GM18520 (cell line): Measurements from ENCODE around the gene PCGF3.
"Not testable (repeated sequence)": the region's sequence is repeated elsewhere in the genome, so short reads cannot be mapped to it uniquely, and the experiment has no call there.

Experiments
- ATAC-seq: cut with Tn5 transposase; IDR thresholded peaks from one replicate; pipeline ENCODE4 v1.9.1; 2021; ENCODE audit not compliant: unreplicated experiment

The PCGF3 gene

DNA sequence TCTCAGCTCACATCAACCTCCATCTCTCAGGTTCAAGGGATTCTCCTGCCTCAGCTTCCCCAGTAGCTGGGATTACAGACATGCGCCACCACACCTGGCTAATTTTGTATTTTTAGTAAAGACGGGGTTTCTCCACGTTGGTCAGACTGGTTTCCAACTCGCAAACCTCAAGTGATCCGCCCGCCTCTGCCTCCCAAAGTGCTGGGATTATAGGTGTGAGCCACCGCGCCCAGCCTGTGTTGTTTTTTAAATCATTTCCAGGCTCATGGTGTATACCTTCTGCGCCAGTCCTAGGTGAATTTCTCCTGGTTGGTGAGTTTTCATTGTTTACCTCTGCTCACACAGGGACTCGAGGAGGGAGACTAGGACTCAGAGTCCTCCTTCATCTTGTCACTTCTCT lies 74.6 kb downstream of the PCGF3 start:
- not testable (repeated sequence) for ATAC-seq

DNA sequence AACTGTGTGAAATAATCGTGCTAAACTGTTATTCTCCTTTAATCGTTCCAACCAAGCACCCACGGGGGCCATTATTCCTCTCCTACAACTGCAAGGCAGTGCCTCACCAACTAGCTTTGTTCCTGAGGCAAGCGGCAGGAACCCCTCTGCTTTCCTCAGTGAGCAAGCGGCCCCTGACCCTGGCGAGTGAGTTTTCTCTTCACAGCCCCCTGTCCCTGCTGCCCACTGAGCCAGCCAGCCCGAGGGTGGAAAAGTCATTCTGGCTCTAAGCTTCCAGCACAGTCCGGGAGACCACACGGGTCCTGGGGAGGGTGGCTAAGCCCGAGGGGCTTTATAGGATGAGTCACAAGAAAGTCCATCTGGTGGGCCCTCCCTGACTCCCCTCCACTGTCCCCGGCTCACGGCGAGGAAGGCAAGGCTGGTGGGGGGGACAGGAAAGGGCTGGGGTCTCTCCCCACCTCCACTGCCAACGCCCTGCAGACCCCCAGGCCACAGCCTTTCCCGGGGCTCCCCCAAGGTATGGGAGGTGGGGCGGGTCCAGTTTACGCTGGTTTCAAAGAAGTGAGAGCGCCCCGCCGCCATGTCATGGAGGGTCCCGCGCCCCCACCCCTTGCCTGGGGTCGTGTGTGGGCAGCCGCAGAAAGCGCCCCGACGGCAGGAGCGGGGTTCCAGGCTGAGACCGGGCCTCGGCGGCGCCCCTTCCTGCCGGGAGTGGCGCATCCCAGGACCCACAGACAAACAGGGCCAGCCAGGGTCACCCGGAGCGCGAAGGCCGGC lies 75.3 kb downstream of the PCGF3 start:
- ATAC-seq, result no peak

- ATAC-seq, result peak; percentile 97
These were observed 76.0 kb downstream of the PCGF3 start for GRCh38 chr4:781493-782216.

DNA sequence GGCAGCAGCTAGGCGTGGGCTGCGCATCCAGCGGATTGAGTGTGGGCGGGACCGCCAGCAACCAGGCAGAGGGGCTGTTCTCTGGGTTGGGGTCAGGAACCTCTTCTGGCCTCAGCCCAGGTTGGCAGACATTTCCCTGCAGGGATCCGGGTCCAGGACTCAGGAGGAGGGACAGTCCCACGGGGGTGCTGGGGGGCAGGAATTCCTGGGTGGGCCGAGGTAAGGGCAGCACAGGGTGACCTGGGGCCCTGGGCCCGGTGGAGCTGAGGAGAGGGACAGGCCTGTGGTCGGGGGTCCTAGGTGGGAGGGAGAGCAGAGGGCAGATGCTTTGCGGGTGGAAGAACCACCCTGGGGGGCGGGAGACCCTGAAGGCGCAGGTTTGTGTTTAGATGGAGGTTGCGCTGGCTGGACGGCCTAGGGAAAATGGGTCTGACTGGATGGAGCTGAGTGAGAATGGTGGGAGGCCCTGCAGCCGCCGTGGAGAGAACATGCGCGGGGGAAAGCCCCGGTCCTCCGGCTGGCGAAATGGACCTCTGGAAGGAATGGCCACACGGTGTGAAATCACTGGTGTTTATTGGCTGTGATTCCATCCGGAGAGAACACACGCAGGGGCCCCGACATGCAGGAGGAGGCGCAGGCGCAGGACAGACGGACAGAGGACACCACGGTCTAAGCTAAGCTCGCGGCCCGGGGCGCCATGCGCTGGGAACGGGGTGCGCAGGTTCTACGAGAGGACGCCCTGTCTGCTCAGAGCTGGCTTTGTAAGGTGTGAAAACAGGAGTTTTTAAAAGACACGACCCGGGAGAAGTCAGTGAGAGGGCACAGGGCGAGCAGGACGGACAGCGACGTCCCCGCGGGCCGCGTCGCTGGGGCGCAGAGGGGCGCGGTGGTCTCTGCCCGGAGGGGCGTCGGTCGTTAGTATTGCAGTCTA lies 79.0 kb downstream of the PCGF3 start:
- ATAC-seq, result no peak

- no peak for ATAC-seq
These were observed 79.9 kb downstream of the PCGF3 start for GRCh38 chr4:785332-786073.

DNA sequence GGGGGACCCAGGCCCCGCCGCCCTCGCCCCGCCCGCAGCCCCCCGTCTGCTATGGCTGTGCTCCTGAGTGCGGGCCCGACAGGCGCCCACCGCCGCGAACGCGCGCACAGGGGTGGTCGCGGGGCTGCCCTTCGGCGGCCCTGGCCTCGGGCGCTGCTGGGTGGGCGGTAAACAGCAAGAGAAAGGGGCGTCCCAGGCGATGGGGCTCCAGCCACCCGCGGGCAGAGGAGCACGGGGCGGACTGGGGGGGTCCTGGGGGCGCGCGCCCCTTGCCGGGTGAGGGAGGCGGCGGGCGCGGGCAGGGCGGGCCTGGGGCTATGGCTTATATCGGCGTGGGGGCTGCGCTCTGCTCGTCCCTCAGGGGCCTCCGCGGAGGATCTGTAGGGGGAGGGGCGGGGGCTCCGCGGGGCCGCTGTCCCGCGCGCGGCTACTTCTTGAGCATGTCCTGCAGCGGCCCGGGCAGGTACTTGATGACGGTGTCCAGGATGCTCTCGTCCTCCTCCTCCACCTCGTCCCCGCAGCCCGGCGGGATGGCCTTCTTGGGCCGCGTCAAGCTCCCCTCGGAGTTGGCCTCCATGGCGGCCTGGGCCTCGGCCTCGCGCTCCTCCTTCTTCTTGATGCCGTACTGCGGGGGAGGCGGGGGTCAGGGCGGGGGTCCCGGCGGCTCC lies 80.6 kb downstream of the PCGF3 start:
- ATAC-seq, result no peak

- no peak for ATAC-seq
These were observed 81.2 kb downstream of the PCGF3 start for GRCh38 chr4:786861-787300.

DNA sequence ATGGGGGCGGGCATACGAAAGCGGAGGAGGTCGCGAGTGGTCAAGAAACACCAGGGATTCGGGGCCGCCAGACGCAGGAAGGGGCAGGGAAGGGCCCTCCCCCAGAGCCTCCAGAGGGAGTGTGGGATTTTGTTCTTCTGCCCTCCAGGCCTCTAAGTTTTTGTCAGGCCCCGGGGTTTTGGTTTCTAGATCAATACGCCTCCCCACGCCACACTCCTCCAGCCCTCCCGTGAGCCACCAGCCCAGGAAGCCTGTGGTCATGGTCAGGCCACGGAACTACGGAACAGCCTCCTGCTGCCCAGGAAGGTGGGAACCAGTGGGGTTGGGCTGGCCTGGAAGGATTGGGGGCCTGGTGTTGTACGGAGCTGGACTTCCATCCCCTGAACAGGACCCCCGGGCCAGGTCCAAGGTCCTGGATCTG lies 81.9 kb downstream of the PCGF3 start:
- ATAC-seq, result no peak

GRCh38 chr4:788006-788635 lies 82.5 kb downstream of the PCGF3 start:
- ATAC-seq, result no peak

DNA sequence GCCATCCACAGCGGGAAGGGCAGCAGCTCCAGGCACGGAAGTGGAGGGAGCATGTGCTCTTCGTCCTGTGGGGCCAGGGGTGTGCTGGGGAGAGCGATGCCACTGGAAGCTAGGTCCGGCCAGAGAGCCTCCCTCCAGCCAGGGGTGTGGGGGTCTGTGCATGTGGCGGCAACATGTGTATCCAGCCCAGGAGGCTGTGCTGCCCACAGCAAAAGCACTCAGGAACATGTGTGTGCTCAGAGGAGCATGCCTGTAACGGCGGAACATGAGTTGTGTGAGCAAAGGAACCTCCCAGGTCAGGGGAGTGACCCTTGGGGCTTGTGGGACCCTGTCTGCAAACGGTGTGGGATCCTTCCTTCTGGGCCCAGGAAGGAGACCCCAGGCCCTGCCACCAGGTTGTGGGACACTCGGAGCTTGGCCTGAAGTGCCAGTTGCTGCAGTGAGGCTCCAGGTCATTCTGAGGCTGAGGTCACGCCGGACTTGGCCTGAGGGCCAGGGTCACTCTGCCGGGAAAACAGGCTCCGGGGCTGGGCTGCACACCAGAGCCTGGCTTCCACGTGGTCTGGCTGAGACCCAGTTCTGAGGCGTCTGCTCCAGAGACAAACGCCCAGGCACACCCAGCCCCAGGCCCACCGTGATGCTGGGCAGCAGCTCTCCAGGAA lies 83.1 kb downstream of the PCGF3 start:
- no peak for ATAC-seq

DNA sequence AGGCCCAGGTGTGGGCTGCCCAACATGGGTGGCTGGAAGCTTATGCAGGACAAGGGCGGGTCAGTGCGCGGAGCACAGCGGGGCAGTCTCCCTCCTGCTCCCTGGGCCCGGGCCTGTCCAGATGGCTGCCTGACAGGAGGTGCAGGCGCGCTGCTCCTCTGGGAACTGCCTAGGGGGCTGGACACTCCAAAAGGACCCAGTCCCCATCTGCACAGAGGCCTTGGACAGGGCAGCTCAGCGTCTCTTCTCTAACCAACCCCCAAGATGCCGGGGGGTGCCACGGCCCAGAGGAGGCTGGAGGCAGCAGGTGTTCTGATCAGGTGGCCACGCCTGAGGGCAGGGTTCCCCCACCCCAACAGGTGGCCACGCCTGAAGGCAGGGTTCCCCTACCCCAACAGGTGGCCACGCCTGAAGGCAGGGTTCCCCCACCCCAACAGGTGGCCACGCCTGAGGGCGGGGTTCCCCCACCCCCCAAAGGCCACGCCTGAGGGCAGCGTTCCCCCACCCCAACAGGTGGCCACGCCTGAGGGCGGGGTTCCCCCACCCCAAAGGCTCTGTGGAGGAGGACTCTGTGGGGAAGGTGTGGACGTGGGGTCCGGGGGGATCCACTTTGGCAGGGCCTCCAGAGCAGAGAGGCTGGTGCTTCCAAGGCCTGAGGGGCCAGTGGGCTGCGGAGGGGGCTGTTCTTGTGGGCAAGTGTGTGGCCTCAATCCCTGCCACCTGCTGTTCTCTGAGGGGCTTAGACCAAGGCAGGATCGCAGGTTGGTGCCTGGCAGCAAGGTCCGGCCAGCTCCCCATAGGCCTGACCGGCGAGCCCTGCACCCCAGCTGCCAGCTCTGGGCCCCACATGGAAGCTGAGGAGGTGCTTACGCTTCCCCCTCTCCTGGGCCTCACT lies 84.2 kb downstream of the PCGF3 start:
- ATAC-seq, result no peak

- no peak for ATAC-seq
These were observed 84.8 kb downstream of the PCGF3 start for GRCh38 chr4:790466-790820.

- no peak for ATAC-seq
These were observed 85.7 kb downstream of the PCGF3 start for GRCh38 chr4:791252-791897.

DNA sequence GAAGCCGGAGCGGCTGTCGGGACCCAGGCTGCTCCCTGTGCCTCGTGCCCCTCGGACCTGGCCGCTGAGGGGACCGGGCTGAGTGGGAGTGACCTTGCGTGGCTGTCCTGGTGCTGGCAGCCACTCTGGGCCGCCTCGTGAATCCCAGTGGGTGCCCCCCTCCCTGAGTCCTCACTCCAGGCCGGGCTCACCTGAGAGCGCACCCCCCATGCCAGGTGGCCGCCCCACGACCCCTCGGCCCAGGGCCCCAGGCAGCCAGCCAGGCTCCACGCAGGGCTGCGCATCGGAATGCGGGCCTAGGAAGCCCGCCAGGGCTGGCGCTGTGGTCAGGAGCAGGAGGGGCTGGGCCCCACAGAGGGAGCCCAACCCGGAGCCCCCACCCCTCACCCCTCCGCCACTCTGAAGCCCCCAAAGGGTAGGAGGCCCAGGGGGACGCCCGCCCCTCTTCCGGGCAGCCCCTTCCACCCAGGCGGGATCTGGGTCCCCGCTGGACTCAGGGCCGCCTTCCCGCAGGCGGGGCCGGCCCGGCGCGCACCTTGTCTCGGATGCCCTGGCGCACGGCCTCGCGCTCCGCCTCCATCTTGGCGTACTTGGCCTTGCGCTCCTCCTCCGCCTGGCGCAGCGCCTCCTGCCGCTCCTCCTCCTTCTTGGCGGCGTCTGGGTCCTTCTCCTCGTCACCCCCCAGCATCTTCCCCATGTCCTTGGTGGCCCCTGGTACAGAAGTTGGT lies 86.4 kb downstream of the PCGF3 start:
- no peak for ATAC-seq

DNA sequence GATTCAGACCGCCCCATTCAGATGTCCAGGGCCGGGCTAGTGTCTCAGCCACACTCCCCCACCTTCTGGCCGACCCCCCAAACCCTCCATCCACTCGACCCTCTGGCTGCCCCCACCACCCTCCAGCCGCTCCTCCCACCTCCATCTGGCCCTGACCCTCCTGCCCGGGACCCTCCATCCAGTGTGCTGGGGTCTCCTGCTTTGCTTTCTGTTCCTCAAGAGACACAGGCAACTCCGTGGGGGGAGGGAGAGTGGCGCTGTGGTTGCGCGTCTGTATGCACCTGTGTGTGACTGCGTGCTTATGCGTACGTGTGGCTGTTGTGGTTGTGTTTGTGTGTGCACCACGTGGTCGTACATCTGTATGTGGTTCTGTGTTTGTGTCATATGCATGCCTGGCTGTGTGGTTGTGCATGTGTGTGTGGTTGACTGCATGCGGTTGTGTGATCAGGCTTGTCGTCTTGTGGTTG lies 87.0 kb downstream of the PCGF3 start:
- ATAC-seq, result no peak

GRCh38 chr4:793093-793861 lies 87.6 kb downstream of the PCGF3 start:
- ATAC-seq, result no peak
